GM18867 (cell line): ENCODE results near the gene THSD7A.

Experiments used
- ATAC-seq: cut with Tn5 transposase; IDR thresholded peaks from one replicate; pipeline ENCODE4 v1.9.1; 2021; ENCODE audit warnings: mild to moderate bottlenecking, moderate library complexity; ENCODE audit not compliant: unreplicated experiment

The THSD7A gene

DNA sequence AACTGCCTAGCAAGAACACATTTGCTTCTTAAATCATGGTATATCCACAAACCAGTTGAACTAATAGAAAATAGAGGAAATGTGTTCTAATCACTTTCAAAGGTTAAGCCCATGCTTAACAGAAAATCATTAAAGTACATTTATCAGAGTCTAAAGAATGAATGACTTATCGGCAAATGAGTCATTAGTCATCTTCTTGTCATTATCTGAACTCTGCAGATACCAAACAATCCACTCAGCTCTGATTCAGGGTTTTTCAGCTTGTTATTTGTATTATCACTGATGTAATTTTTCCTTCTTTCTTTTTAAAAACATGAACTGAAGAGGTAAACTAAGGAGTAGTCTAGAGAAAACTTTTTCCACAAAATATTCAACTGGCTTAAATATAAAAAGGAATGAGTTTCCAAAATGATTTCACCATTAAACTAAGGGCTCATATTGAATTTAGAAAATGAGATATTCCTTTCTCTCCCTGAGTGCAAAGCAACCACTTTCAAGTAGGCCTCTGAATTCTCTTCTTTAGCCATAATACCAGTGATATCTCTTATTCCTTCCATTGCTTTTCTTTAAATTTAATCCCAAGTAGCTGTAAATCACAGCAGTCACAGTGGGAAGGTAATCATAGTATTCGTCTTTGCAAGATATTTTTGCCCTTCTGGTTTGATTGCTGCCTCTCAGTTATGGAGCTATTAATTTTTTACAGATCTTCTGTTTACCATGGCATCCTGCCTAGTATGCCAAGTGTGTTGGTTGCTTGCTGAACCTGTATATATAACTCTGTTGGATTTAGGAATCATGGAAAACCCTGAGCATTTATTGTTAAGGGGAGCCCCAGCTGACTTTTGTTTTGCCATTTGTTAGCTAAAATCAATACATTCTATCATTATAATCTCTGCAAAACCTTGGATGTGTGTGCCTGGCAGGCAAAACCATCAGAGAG is 125.1 kb downstream of the THSD7A start:
- no peak for ATAC-seq

- no peak for ATAC-seq
Observed at GRCh38 chr7:11703829-11704228, 128.2 kb downstream of the THSD7A start.

GRCh38 chr7:11702938-11703337 is 129.1 kb downstream of the THSD7A start:
- no peak for ATAC-seq

DNA sequence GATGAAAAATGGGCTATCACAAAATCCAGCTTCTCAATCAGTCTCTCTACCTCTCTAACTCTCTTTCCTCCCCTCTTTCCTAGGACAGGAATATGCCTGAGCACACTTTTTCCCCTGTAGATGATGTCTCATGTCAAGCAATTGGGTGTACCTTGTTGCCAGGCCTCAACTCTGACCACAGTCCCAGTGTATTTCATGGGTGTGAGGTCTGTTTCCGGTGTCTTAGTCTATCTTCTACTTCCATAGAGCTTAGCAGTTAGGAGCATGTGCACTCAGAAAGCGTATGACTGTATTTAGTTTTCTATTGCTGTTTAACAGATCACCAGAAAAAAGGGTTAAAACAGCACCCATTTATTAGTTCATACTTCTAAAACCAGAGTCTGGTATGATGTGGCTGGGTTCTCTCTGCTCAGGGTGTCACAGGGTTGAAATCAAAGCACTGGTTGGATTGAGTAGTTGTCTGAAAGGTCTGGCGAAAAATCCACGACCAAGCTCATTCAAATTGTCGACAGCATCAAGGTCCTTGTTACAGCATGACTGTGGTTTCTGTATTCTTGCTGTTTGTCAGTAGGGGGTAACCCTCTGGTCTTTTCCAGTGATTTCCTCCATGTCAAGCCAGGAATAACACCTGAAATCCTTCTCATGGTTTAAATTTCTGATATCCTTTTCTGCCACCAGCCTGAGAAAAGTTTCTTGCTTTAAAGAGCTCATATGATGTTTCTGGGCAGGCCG is 130.0 kb downstream of the THSD7A start:
- ATAC-seq, result no peak

GRCh38 chr7:11699666-11700065 is 132.3 kb downstream of the THSD7A start:
- peak; percentile 76 for ATAC-seq

DNA sequence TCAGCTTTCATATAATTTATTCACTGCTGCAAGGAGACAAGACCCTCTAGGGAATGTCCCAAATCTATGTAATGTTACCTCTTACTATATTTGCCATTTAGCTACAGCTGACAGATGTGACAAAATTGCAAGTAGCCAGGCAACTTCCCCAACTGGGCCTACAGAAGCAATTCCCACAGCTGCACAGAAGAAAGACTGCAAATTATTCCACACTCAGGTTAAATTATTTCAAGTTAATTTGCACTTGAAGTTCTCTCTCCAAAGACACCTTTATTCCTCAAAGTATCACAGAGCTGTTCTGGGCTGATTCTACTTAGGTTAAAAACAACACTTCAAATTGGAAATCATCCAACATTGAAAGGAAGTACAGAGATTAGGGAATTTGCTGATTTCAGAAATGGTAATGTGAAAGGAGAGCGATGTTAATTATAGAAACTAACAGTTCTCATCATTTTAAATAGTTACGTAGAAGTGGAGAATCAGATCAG is 133.6 kb downstream of the THSD7A start:
- no peak for ATAC-seq

- no peak for ATAC-seq
Observed at GRCh38 chr7:11690395-11690794, 141.6 kb downstream of the THSD7A start.

DNA sequence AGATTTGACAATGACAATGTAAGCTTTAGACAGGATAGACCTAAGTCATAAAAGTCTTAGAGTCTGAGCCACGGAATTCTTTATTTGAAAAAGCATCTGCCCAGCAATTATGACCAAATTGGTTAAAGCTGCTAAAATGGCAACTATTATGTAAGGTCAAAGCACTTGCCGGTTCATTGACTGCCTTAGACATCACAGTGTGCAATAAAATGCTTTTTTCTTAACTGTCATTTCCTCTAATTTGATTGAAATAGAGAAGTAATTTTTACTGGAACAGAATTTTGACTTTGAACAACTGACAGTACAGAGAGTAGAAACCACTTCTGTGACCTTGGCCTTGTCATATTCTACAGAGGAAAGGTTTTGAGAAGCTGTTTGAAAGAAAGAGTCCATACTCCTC is 142.9 kb downstream of the THSD7A start:
- ATAC-seq, result no peak

DNA sequence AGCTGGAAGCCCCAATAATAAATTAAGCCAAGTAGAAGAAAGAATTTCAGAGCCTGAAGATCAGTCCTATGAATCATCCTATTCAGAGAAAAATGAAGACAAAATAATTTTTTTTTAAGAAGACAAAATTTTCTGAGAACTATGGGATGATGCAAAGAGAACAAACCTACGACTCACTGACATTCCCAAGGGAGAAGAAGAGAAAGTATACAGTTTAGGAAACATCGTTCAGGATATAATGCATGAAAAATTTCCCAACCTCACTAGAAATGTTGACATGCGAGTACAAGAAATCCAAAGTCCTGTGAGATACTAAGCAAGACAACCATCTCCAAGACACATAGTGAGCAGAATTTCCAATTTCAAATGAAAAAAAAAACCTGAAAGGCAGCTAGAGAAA is 150.5 kb downstream of the THSD7A start:
- no peak for ATAC-seq

DNA sequence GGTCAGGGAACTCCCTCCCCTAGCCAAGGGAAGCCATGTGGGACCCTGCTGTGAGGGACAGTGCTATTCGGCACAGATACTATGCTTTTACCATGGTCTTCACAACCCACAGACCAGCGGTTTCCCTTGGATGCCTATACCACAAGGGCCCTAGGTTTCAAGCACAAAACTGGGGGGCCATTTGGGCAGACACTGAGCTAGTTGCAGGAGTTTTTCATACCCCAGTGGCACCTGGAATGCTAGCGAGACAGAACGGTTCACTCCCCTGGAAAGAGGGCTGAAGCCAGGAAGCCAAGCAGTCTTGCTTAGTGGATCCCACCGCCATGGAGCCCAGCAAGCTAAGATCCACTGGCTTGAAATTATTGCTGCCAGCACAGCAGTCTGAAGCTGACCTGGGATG is 156.8 kb downstream of the THSD7A start:
- no peak for ATAC-seq

DNA sequence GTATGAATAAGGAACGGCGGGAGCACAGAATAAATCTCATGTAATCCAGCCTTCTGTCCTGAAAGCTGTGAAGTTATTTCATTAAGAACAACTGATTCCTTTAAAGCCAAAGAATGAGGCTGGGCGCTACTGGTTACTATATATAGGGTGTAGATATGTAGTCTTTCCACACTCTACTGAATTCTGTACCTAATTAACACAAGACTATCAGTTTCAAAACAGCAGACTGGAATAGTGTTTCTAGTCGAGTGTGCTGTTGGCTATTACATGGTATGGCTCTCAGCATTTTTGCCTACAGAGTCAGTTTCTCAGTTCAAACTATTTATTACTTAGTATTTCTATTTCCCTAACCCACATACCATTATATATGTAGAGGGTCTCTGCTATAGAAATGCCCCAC is 163.3 kb downstream of the THSD7A start:
- ATAC-seq, result no peak

GRCh38 chr7:11667810-11668185 is 164.2 kb downstream of the THSD7A start:
- no peak for ATAC-seq

- no peak for ATAC-seq
Observed at GRCh38 chr7:11667071-11667809, 164.8 kb downstream of the THSD7A start.

DNA sequence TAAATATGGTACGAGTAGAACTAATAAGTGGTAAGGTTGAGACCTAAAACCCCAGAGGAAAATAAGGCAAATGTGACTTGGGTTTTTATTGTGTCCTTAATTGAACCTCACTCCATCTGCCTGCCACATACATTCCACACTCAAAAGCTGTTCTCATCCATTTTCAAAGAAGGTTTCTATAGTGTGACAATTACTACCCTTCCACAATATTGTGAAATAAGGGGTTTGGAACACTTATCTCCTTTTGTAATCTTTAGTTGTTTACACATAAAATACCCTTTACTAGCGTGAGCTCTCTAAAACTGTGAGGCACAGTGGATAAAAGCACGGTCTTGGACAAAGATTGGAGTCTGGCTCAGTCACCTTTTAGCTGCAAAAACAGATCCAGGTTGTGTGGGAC is 166.6 kb downstream of the THSD7A start:
- ATAC-seq, result no peak

DNA sequence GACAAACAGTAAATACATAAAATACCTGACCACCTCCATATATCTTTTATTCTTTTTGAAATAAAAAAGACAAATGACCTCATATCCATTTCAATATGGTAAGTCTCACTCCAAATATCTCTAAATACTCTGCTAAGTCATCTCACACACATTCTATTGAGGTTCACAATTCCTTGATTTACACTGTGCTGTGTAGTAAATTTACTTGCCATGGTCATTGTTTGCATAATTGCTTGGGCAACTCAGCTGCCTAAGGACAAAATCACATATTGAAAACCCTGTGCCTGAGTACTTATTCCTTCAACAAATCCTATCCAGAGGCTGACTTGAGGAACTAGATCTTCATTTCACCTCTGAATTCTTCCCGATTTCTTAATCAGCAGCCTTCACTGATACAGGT is 176.4 kb downstream of the THSD7A start:
- ATAC-seq, result no peak

DNA sequence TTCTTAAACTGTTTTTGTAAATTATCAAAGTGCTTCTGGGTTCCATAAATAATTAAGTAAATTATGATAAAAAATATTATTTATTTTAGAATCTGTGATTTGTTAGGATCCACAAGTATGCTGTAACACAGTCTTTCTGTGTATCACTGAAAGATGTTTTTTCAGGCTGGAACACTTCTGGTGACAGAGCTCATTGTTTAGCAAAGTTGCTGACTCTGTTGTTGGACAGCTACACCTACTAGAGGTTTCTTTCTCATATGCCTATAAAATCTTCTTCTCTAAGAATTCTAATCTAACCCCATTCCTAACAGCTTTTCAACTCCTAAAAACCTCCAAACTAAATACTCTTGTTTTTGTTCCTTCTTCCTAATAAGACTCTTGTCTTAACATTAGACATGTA is 176.8 kb downstream of the THSD7A start:
- ATAC-seq, result no peak

DNA sequence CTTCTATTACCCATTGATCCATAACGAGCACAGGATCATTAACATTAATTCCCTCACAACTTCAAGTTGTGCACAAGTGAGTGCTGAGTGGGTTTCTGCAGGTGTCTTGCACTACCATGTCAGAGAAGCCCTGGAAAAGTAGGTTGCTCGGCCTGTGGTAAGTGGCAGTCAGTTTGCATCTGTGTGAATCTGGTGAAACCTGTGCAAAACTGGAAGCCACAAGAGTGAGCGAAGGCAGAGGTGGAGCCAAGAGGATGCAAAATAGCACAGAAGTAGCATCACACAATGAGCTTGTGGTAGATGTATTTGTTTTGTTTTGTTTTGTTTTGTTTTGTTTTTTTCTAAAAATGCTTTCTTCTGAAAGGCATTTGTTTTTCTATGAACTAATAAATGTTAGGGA is 181.5 kb downstream of the THSD7A start:
- ATAC-seq, result peak; percentile 83

GRCh38 chr7:11650030-11650429 is 182.0 kb downstream of the THSD7A start:
- no peak for ATAC-seq

GRCh38 chr7:11648980-11649379 is 183.0 kb downstream of the THSD7A start:
- no peak for ATAC-seq

DNA sequence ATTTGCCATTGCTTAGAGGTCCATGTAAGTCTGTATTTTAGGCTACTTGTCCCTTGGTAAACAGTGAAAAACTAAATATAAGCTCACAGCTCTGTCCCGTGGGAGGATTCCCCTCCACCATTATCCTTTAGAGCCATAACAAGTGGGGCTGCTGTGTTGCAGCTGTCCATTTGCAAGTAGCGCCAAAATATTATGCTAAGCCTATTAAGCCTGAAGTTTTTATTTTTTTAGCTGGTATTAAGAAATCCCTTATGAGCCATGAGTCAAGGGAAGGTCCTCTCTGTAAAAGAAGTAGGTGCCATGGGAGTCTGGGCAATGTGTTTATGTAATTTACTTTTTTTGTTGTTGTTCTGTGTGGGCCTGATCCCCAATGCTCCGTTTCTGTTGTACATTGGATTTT is 183.9 kb downstream of the THSD7A start:
- no peak for ATAC-seq

GRCh38 chr7:11642841-11643240 is 189.2 kb downstream of the THSD7A start:
- ATAC-seq, result no peak
